NCI-H187 treated with DMSO at 0.1 percent for 48 hours (cell line): ENCODE results near the gene WDFY2.

Experiments
- DNase-seq: peaks from one replicate; lab custom pipeline; 2025; lab: John Stamatoyannopoulos, UW

Gene WDFY2

GRCh38 chr13:51601601-51602565 is 17.6 kb downstream of the WDFY2 start:
- DNase-seq, result no peak

GRCh38 chr13:51603716-51604115 is 19.5 kb downstream of the WDFY2 start:
- DNase-seq, result no peak

GRCh38 chr13:51605698-51606097 is 21.4 kb downstream of the WDFY2 start:
- no peak for DNase-seq

- DNase-seq, result no peak
Observed at GRCh38 chr13:51607165-51607564, 22.9 kb downstream of the WDFY2 start.

GRCh38 chr13:51608857-51609406 is 24.7 kb downstream of the WDFY2 start:
- no peak for DNase-seq

GRCh38 chr13:51612867-51613266 is 28.6 kb downstream of the WDFY2 start:
- DNase-seq, result no peak

- no peak for DNase-seq
Observed at GRCh38 chr13:51613535-51613934, 29.3 kb downstream of the WDFY2 start.

- no peak for DNase-seq
Observed at GRCh38 chr13:51614350-51614786, 30.1 kb downstream of the WDFY2 start.

- DNase-seq, result no peak
Observed at GRCh38 chr13:51618626-51619025, 34.4 kb downstream of the WDFY2 start.

GRCh38 chr13:51619614-51620013 is 35.4 kb downstream of the WDFY2 start:
- no peak for DNase-seq

- no peak for DNase-seq
Observed at GRCh38 chr13:51620165-51620983, 36.1 kb downstream of the WDFY2 start.

- no peak for DNase-seq
Observed at GRCh38 chr13:51621602-51622001, 37.3 kb downstream of the WDFY2 start.

GRCh38 chr13:51623473-51623872 is 39.2 kb downstream of the WDFY2 start:
- no peak for DNase-seq

GRCh38 chr13:51624207-51624606 is 39.9 kb downstream of the WDFY2 start:
- no peak for DNase-seq

GRCh38 chr13:51624695-51625345 is 40.6 kb downstream of the WDFY2 start:
- no peak for DNase-seq

- no peak for DNase-seq
Observed at GRCh38 chr13:51625555-51626345, 41.5 kb downstream of the WDFY2 start.

GRCh38 chr13:51626749-51627148 is 42.5 kb downstream of the WDFY2 start:
- no peak for DNase-seq

- no peak for DNase-seq
Observed at GRCh38 chr13:51628059-51628852, 44.0 kb downstream of the WDFY2 start.

GRCh38 chr13:51629491-51630287 is 45.4 kb downstream of the WDFY2 start:
- no peak for DNase-seq

GRCh38 chr13:51630288-51630615 is 46.0 kb downstream of the WDFY2 start:
- DNase-seq, result no peak
